ENCODE data around the gene TTLL9. TPM values are rescaled to one million over a fixed set of nuclear protein-coding genes. Genes with fewer than 3 reads are reported as not detected.

The TTLL9 gene
- total RNA-seq, 4 donors from 2014 or later = 0.40 to 1.5 (median 1.2) TPM

DNA sequence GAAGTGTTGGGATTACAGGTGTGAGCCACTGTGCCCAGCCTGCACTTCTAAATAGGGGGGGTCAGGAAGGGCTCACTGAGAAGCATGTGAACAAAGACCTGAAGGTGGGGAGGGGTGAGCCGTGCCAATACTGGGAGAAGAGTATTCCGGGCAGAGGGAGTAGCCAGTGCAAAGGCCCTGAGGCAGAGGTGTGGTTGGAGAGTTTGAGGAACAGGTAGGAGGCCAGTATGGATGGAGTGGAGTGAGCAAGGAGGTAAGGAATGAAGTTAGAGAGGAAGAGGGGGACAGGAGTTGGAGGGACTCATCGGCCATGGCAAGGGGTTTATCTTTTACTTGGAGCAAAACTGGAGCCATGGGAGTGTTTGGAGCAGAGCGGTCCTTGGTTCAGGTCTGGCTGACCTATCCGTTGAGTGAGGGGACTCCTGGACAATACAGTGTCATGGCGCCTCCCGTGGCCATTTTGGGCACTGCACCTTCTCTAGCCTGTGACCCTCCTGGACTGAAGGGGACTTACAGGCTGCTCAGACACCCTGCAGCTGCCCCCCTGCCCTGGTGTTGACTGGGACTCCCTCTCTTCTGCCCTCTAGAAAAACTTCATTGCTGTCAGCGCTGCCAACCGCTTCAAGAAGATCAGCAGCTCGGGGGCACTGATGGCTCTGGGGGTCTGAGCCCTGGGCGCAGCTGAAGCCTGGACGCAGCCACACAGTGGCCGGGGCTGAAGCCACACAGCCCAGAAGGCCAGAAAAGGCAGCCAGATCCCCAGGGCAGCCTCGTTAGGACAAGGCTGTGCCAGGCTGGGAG lies 37.1 kb upstream of the TTLL9 start:
- 48 to 53% methylated on average over 10 to 13 of the region's 14 CpGs for WGBS, 2 donors
- H3K36me3 ChIP-seq = no peaks in the 10 kb centered on the region
- peaks cover 0 to 28% of the 10 kb centered on the region in 2 donors for H3K4me1 ChIP-seq
- peak; percentile 63 for DNase-seq
- no peaks in the 10 kb centered on the region for H3K27me3 ChIP-seq
- H3K4me3 ChIP-seq (replicated peaks in 1 of 3) = no peak overlapping the region
- intact Hi-C loops (cut with DNase I) = loop anchor here (10.0 kb wide), 2 partner anchors 89 to 199 kb away; partner anchors contain the start of gene COX4I2
- TF ChIP-seq, protein P1, sequence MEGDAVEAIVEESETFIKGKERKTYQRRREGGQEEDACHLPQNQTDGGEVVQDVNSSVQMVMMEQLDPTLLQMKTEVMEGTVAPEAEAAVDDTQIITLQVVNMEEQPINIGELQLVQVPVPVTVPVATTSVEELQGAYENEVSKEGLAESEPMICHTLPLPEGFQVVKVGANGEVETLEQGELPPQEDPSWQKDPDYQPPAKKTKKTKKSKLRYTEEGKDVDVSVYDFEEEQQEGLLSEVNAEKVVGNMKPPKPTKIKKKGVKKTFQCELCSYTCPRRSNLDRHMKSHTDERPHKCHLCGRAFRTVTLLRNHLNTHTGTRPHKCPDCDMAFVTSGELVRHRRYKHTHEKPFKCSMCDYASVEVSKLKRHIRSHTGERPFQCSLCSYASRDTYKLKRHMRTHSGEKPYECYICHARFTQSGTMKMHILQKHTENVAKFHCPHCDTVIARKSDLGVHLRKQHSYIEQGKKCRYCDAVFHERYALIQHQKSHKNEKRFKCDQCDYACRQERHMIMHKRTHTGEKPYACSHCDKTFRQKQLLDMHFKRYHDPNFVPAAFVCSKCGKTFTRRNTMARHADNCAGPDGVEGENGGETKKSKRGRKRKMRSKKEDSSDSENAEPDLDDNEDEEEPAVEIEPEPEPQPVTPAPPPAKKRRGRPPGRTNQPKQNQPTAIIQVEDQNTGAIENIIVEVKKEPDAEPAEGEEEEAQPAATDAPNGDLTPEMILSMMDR (IDR thresholded peaks at IDR 0.05) = peak; percentile 55 to 87 (median 66)
- TF ChIP-seq POLR2A (IDR thresholded peaks at IDR 0.05) = no peak
- no peak overlapping the region for H3K27ac ChIP-seq
- H3K9me3 ChIP-seq = no peaks in the 10 kb centered on the region

DNA sequence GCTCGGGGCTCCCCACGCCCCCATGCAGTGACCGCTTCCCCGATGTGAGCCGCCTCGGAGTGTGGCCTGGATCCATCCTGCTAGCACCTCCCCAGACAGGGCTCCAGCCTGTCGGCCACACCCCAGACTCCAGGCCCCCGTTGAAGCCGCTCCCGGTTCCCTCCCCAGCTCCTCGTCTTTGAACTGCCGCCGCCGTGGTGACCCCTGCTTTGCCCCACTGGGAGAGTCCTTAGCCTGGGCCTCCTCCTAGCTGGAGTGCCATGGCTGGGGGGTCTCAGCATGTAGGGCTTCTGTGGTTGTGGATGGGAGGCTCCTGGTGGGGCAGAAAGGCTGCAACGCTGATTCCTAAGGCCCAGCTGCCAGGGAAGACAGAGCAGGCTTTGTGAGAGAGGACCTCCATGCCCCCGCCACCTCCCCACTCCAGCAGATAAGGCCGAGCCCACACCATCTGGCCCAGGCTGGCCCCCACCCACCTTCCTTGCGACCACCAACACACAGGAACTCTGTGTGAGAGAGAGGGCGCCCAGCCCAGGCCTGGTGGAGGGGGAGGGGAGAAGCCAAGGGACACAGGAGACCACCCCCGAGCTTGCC lies 36.4 kb upstream of the TTLL9 start:
- Histone ChIP-seq H3K27ac (no peak overlapping the region), H3K4me3 (replicated peaks in 1 of 3) (no peak overlapping the region), H3K4me1 (peaks cover 0 to 32% of the 10 kb centered on the region in 2 donors), H3K9me3 (no peaks in the 10 kb centered on the region), H3K27me3 (no peaks in the 10 kb centered on the region), H3K36me3 (no peaks in the 10 kb centered on the region)
- no peak for TF ChIP-seq POLR2A (IDR thresholded peaks at IDR 0.05)
- TF ChIP-seq, protein P1 (IDR thresholded peaks at IDR 0.05) = no peak
- 75 to 86% methylated on average over 14 to 17 of the region's 20 CpGs for WGBS, 2 donors
- DNase-seq = no peak
- intact Hi-C loops (cut with DNase I) = loop anchor here (10.0 kb wide), 2 partner anchors 89 to 199 kb away; partner anchors contain the start of gene COX4I2

DNA sequence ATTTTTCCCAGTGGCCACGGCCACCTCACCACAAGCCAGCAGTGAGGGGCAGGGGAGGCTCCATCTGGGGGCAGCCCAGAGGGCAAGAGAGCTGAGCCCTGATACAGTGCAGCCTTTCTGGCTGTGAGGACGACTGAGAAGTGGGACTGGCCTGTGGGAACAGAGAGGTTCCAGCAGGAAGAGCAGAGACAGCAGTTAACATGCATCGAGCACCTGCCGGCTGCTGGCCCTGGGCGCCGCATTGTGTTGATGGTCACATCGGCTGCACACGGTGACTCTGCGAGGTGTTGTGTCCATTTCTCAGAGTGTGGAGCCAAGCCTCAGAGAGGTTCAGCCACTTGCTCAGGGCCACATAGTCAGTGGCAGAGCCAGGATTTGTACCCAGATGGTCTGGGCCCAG lies 34.9 kb upstream of the TTLL9 start:
- no peak for DNase-seq
- H3K27ac ChIP-seq = no peak overlapping the region
- WGBS, 2 donors = 68 to 88% methylated on average over 4 to 6 of the region's 9 CpGs
- no peaks in the 10 kb centered on the region for H3K36me3 ChIP-seq
- no peaks in the 10 kb centered on the region for H3K27me3 ChIP-seq
- no peaks in the 10 kb centered on the region for H3K9me3 ChIP-seq
- H3K4me1 ChIP-seq = peaks cover 0 to 32% of the 10 kb centered on the region in 2 donors
- intact Hi-C loops (cut with DNase I) = loop anchor here (10.0 kb wide), 2 partner anchors 91 to 201 kb away; partner anchors contain the start of gene COX4I2
- no peak for TF ChIP-seq POLR2A (IDR thresholded peaks at IDR 0.05)
- TF ChIP-seq, protein P1 (IDR thresholded peaks at IDR 0.05) = no peak
- H3K4me3 ChIP-seq (replicated peaks in 1 of 3) = no peak overlapping the region

DNA sequence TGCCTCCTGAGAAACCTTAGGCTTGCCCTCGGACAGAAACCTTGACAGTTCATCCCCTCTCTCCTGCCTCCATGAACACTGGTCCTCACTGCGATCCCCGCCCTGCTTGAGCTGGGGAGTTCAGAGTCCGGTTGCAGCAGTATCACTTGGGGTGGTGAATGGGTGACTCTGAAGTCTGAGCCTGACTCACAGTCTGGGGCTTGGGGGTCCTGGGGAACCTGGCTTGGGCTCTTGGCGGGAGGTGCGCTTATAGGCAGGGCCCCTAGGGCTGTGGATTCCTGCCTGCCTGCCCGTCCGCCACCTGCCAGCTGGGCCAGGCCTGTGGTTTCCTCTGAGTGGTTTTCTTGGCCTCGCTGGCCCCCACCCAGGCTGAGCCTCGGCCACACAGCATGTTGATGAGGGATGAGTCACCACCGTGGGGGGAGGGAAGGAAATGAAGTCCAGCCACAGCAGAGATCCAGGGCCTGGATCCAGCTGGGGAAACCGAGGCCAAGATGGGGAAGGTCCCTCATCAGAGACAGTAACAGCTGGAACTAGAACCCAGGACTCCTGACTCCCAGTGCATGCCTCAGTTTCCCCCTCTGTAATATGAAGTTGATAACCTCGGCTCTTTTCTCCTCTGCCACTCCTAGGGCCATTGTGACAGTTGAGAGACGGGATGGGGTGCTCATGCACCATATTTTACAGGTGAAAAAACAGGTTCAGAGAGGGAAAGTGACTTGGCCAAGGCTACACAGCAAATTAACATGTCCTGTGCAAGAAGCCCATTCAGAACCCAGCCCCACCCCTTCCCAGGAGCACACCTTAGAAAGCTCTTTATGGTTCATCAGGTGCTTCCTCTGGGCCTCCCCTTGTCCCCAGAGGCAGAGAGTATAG lies 34.2 kb upstream of the TTLL9 start:
- no peaks in the 10 kb centered on the region for H3K9me3 ChIP-seq
- H3K4me1 ChIP-seq = peaks cover 0 to 32% of the 10 kb centered on the region in 2 donors
- TF ChIP-seq, protein P1 (IDR thresholded peaks at IDR 0.05) = no peak
- TF ChIP-seq POLR2A (IDR thresholded peaks at IDR 0.05) = no peak
- H3K36me3 ChIP-seq = no peaks in the 10 kb centered on the region
- H3K27me3 ChIP-seq = no peaks in the 10 kb centered on the region
- 55 to 69% methylated on average over 6 to 11 of the region's 14 CpGs for WGBS, 2 donors
- H3K4me3 ChIP-seq (replicated peaks in 1 of 3) = no peak overlapping the region
- intact Hi-C loops (cut with DNase I) = loop anchor here (10.0 kb wide), 2 partner anchors 91 to 201 kb away; partner anchors contain the start of gene COX4I2
- no peak overlapping the region for H3K27ac ChIP-seq
- peak; percentile 46 to 55 for DNase-seq

Measured in thyroid gland (tissue), 4 donors.